Progenitor cell of endocrine pancreas (in vitro differentiated cells): Measurements from ENCODE around the gene IGF1R. TPM values are rescaled to one million over a fixed set of nuclear protein-coding genes. Genes with fewer than 3 reads are reported as not detected.
A peak's percentile ranks its signal among the peaks of the same experiment; 100 is the strongest.

Source experiments
- DNase-seq: peaks from one replicate; pipeline ENCODE4 v3.0.0; 2021; ENCODE audit warnings: low spot score; ENCODE audit not compliant: unreplicated experiment
- H3K27ac Mint-ChIP-seq: 2 replicates; pipeline ENCODE4 v1.8.0; 2021; ENCODE audit warnings: mild to moderate bottlenecking, moderate library complexity, mixed read lengths
- H3K27me3 Mint-ChIP-seq: 2 replicates; pipeline ENCODE4 v1.8.0; 2021; ENCODE audit warnings: mixed read lengths
- H3K36me3 Mint-ChIP-seq: 2 replicates; pipeline ENCODE4 v1.8.0; 2022; ENCODE audit warnings: mixed read lengths; ENCODE audit not compliant: insufficient read depth
- H3K4me1 Mint-ChIP-seq: 2 replicates; pipeline ENCODE4 v1.8.0; 2021; ENCODE audit warnings: low read depth, mixed read lengths
- H3K4me3 Mint-ChIP-seq: 2 replicates; pipeline ENCODE4 v1.8.0; 2021; ENCODE audit warnings: low read depth, mild to moderate bottlenecking, moderate library complexity, mixed read lengths
- H3K9me3 Mint-ChIP-seq: 2 replicates; pipeline ENCODE4 v1.8.0; 2021; ENCODE audit warnings: low read depth, mixed read lengths
- total RNA-seq: library from RNA; stranded (reverse); gene quantifications from 2 replicates; pipeline ENCODE4 v1.2.1, GENCODE V29; 2021
- TF ChIP-seq, protein P1 (sequence below): fragments of 200-600 bp; sonication (generic); IDR thresholded peaks from one replicate; pipeline ENCODE4 v1.5.0; 2021; ENCODE audit warnings: antibody characterized with exemption, mild to moderate bottlenecking; ENCODE audit not compliant: unreplicated experiment

Gene IGF1R
- total RNA-seq, 1 donor from 2014 or later = 106 TPM

DNA sequence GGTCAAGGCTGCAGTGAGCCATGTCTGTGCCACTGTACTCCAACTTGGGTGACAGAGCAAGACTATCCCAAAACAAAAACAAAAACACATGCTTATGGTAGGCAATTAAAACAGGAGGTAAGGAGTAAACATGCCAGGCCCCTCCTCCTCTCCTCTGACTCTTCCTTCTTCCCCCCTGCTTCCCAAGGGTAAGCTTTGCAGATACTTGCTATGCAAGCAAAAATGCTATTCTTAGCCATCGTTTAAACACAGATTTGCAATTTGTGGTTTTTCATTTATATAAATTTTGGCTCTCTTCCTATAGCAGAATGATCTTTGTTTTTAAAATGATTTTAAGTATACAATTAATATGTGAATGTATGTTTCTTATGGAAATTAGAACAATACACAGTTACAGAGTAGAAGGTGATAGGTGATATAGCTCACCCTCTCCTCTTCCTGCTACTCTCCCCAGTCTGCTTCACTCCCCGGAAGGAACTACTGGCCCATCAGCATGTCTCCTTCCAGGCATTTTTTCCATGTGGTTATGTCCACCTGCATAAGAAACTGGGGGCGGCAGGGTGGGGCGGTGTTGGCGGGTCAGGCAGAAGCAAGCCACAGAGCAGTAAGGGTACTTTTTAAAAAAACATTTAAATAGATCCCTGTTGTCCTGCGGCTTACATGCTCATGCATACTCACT lies 42.1 kb downstream of the IGF1R start:
- Mint-ChIP-seq H3K27me3 (no peaks in the 10 kb centered on the region), H3K9me3 (no peaks in the 10 kb centered on the region), H3K4me3 (no peak overlapping the region), H3K4me1 (peaks cover 28% of the 10 kb centered on the region), H3K36me3 (no peaks in the 10 kb centered on the region), H3K27ac (no peak overlapping the region)
- DNase-seq = no peak
- TF ChIP-seq, protein P1, sequence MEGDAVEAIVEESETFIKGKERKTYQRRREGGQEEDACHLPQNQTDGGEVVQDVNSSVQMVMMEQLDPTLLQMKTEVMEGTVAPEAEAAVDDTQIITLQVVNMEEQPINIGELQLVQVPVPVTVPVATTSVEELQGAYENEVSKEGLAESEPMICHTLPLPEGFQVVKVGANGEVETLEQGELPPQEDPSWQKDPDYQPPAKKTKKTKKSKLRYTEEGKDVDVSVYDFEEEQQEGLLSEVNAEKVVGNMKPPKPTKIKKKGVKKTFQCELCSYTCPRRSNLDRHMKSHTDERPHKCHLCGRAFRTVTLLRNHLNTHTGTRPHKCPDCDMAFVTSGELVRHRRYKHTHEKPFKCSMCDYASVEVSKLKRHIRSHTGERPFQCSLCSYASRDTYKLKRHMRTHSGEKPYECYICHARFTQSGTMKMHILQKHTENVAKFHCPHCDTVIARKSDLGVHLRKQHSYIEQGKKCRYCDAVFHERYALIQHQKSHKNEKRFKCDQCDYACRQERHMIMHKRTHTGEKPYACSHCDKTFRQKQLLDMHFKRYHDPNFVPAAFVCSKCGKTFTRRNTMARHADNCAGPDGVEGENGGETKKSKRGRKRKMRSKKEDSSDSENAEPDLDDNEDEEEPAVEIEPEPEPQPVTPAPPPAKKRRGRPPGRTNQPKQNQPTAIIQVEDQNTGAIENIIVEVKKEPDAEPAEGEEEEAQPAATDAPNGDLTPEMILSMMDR = no peak

DNA sequence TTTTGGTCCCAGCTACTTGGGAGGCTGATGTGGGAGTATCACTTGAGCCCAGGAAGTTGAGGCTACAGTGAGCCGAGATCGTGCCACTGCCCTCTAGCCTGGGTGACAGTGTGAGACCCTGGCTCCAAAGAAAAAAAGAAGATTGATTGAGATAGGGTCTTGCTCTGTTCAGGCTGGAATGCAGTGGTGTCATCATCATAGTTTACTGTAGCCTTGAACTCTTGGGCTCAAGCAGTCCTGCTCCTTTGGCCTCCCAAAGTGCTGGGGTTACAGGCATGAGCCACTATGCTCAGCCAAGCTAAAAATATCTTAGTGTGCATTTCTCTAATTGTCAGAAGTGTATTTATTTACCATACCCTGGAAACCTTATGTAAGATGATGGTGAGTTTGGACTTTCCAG lies 43.9 kb downstream of the IGF1R start:
- no peak overlapping the region for H3K27ac Mint-ChIP-seq

DNA sequence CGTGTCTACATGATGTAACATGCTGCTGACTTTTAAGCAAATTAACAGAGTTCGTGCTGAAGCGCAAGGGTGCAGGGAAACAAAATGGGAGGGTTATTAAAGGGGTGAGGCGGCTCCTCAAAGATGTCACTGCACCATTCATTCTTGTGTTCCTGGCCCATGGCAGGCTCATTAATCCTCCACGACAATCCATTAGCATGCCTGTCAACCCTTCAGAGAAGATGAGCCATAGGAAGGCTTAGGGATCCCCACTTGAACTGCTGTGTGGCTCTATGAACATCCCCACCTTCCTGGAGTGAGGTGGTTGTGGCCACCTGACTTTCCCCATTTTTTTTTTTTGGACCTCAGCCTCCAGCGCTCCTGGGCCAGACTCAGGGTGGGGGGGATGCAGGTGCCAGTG lies 45.8 kb downstream of the IGF1R start:
- TF ChIP-seq, protein P1 = no peak
- no peak overlapping the region for H3K27ac Mint-ChIP-seq
- no peak for DNase-seq

More for the DNA sequence above, 43.9 kb downstream of the IGF1R start:
- Mint-ChIP-seq H3K4me3 (no peak overlapping the region), H3K4me1 (peaks cover 33% of the 10 kb centered on the region), H3K27me3 (no peaks in the 10 kb centered on the region), H3K36me3 (no peaks in the 10 kb centered on the region), H3K9me3 (no peaks in the 10 kb centered on the region)
- TF ChIP-seq, protein P1 = no peak
- no peak for DNase-seq

DNA sequence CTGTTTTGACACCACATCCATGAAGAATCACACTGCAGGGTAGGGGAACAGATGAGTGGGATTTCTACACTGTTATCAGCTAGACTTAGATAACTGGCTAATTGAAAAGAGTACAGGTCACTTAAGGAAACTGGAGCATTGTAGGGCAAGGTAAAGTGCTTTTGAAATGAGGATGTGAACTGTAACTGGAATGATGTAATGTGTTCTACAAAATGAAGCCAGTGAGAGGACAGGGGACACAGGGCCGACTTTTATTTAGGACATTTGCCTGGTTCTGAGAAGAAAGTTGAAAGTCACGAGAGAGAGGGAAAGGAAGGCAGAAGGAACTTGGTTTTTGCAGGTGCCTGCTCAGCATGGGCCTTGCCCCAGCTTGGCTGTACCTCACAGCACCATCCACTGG lies 50.5 kb downstream of the IGF1R start:
- Mint-ChIP-seq H3K4me1 (peaks cover 46% of the 10 kb centered on the region), H3K4me3 (no peak overlapping the region), H3K36me3 (no peaks in the 10 kb centered on the region), H3K27ac (no peak overlapping the region), H3K9me3 (no peaks in the 10 kb centered on the region), H3K27me3 (no peaks in the 10 kb centered on the region)
- TF ChIP-seq, protein P1 = no peak
- no peak for DNase-seq

More for the DNA sequence above, 45.8 kb downstream of the IGF1R start:
- no peaks in the 10 kb centered on the region for H3K9me3 Mint-ChIP-seq
- H3K4me3 Mint-ChIP-seq = no peak overlapping the region
- H3K4me1 Mint-ChIP-seq = peaks cover 34% of the 10 kb centered on the region
- H3K27me3 Mint-ChIP-seq = no peaks in the 10 kb centered on the region
- no peaks in the 10 kb centered on the region for H3K36me3 Mint-ChIP-seq

DNA sequence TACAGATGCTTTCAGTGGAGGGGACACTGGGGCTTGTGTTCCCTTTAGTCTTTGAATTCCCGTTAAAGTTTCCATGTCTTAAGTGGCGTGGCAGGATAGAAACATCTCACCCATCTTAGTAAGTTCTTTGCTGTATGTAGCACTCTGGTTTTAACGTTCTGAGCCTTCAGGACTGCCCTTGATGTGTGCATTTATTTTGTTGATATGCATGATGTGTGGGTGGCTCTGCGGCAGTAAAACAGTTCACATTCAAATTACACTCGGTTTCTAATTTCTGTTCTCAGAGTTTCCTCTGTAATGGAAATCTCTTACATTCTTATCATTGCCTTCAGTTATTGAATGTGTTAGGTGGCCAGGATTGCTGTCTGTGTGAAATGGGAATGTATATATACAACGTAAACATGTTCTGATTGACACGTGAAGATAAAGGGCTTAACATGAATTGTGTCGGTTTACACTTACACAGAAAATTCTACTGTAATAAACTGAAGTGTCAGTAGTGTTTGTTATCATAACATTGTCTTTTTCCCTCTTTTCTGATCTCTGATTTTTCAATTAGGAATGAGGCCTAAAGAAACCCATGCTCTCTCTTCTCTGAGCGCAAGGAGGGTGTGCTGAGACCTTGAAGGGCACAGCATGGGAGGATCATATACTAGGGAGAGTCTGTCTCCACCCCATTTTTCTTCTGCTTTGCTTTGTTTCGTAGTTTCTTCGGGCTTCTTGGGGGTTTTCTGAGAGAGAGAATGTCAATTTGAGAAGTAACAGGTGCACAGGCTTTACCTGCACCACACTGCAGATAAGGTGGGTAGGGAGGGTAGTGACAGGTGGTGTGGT lies 51.5 kb downstream of the IGF1R start:
- H3K27ac Mint-ChIP-seq = peak overlapping the region; percentile 47
- no peaks in the 10 kb centered on the region for H3K9me3 Mint-ChIP-seq

More for the DNA sequence above, 51.5 kb downstream of the IGF1R start:
- no peak for DNase-seq
- no peaks in the 10 kb centered on the region for H3K27me3 Mint-ChIP-seq
- no peaks in the 10 kb centered on the region for H3K36me3 Mint-ChIP-seq
- no peak overlapping the region for H3K4me3 Mint-ChIP-seq
- TF ChIP-seq, protein P1 = no peak
- peaks cover 41% of the 10 kb centered on the region for H3K4me1 Mint-ChIP-seq
